ENCODE measurements around the gene ROBO3.

The ROBO3 gene

DNA sequence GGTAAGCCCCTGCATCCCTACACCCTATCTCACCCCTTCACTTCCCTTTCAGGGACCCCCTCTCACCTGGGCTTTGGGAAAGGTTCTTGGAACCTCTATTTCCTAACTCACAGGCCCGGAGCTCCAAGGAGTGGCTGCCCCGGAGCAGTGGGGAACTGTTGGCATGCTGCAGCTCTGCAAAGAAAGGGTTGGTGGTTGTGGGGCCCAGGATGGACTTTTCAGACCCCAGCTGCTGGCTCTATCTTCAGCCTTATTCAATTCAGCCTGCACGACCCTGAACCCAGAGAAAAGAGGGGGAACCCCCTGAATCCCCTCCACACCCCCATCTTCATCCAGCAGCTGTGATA is 22.4 kb downstream of the ROBO3 start:
- no peak for DNase-seq (ENCODE audit: extremely low read depth, low read depth)
- TF ChIP-seq, protein P1, sequence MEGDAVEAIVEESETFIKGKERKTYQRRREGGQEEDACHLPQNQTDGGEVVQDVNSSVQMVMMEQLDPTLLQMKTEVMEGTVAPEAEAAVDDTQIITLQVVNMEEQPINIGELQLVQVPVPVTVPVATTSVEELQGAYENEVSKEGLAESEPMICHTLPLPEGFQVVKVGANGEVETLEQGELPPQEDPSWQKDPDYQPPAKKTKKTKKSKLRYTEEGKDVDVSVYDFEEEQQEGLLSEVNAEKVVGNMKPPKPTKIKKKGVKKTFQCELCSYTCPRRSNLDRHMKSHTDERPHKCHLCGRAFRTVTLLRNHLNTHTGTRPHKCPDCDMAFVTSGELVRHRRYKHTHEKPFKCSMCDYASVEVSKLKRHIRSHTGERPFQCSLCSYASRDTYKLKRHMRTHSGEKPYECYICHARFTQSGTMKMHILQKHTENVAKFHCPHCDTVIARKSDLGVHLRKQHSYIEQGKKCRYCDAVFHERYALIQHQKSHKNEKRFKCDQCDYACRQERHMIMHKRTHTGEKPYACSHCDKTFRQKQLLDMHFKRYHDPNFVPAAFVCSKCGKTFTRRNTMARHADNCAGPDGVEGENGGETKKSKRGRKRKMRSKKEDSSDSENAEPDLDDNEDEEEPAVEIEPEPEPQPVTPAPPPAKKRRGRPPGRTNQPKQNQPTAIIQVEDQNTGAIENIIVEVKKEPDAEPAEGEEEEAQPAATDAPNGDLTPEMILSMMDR (IDR thresholded peaks at IDR 0.05; ENCODE audit: low read depth, low read length): no peak

DNA sequence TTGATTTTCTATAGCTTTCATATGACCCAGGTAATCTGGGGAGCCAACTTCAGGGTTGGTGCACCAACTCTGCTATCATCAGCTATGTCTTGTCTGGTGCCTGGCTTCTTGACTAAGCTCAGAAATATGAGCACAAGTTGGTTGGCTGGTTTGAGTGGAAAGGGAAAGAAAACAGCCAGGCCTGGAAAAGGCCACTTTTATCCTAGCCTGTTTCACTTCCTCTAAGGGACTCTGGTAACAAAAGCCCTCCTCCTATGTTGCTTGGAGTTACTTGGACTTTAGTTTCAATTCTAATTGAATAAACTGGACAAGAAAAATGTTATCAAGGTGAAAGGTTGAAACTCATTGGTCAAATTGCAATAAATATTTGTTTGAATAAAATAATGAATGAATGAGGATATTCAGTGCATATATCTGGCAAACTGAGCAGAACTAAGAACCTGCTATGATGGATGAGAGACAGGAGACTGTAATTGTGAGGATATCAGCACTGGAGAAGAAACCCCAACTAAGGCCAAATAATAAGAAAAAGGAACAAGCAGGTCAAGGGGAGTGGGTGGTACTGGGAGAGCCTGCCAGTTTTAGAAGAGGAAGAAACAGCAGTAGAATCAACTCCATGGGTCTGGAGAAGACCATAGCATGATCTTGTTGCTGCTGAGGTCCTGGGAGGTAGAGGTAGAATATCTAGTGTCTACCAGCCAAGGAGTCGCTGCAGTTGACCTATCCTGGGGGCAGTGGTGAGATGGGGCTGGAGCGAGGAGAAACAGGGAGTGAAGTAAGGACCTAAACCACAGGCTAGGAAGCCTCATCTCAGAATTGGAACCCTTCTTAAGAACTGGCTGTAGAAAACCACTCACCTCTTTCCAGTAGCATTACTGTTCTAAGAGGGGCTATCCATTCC is 24.2 kb downstream of the ROBO3 start:
- no peak for DNase-seq (ENCODE audit: extremely low read depth, low read depth)
- TF ChIP-seq, protein P1 (IDR thresholded peaks at IDR 0.05; ENCODE audit: low read depth, low read length): no peak

DNA sequence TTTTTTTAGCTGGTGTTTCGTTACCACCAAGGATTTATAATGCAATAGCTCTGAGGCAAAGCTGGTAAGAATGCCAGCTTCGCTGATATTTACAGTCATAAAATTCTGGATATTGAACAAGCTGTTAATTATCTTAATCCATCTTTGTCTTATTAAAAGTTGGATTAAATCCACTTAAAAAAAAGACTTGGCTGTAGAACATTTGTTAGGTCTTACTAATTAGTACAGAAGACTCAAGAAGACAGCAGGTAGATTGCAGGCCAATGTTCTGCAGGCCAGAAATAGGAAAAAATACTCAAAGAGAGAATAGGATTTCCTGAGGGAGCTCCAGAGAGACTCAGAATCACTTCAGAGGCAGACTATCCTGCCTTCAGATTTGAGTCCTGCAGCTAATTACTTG is 24.9 kb downstream of the ROBO3 start:
- TF ChIP-seq, protein P1 (IDR thresholded peaks at IDR 0.05; ENCODE audit: low read depth, low read length): no peak
- DNase-seq (ENCODE audit: extremely low read depth, low read depth): no peak

DNA sequence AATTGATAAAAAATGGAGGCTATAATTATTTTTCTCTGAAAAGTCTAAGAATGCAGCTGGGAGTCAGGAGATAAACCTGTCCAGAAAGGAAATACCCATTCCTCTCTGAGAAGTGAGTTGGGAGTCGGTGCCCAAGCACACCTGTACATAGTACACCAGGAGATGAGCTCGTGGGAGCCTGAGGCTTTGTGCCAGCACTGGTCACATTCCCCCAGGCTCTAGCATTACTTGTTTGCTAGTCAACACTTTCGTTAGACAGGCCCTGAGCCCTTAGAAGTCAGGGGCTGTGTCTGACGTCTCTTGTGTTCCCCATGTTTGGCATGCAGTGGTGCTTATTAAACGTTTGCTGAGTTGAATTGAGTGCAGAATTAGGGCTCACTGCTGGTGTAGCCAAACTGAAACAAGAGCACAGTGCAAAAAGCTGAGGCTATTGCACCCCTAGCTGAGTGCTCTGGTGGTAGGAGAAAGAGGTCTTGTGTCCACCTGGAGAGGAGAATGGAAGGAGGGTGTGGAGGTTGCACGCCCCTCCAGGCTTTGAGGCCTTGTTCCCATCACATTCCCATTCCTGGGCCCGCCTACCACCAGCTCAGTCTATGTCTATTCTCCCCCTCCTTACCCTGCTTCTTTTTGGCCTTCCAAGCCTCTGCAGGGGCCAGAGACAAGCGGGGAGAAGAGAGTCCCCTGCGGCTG is 25.6 kb downstream of the ROBO3 start:
- no peak for DNase-seq (ENCODE audit: extremely low read depth, low read depth)
- TF ChIP-seq, protein P1 (IDR thresholded peaks at IDR 0.05; ENCODE audit: low read depth, low read length): no peak

DNA sequence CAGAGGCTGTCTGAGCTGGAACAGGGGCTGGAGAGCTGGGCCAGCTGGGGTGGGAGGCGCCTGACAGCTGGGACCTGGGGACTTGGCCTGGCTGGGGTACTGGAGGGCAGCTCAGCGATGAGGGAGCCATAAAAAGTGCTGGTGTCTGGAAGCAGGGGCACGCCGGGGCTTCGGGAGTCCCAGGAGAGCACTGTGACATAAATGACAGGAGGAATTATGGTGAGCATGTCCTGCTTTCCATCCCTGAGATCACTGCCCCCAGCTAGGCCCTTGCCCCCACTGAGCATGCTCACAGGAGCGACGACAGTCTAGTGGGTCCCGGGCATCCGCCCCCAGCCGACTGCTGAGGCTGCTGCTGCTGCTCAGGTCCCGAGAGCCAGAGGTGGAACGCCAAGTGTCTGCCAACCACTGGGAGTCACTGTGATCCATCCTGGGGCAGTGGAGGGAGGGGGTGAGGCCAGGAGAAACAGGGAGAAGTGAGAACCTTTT is 26.2 kb downstream of the ROBO3 start:
- no peak for DNase-seq (ENCODE audit: extremely low read depth, low read depth)
- TF ChIP-seq, protein P1 (IDR thresholded peaks at IDR 0.05; ENCODE audit: low read depth, low read length): no peak; the same call in 1 of the 2 replicates

DNA sequence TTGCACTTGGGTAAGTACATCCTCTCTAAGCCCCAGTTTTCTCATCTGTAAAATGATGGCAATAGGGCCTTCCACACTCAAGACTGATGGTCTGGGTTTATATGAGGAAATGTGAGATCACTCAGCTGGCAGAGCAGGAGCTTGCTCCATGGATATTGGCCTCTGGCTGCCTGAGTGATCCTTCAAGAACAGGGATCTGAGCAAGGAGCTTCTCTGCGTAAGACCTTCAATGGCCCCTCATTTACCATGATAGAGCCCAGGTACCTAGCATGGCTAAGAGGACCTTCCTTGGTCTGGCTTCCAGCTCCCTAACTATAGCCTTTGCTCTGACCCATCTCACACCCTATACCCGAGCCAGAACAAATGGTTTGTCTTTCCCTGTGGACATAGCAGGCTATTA is 26.9 kb downstream of the ROBO3 start:
- TF ChIP-seq, protein P1 (IDR thresholded peaks at IDR 0.05; ENCODE audit: low read depth, low read length): no peak

More for the DNA sequence above, 26.9 kb downstream of the ROBO3 start:
- no peak for DNase-seq (ENCODE audit: extremely low read depth, low read depth)

Measured in AG09319 (cell line).